GM18861 (cell line): Measurements from ENCODE around the gene XAB2.

Source experiments
- ATAC-seq: cut with Tn5 transposase; IDR thresholded peaks from one replicate; pipeline ENCODE4 v1.9.1; 2021; ENCODE audit not compliant: unreplicated experiment

Gene XAB2

DNA sequence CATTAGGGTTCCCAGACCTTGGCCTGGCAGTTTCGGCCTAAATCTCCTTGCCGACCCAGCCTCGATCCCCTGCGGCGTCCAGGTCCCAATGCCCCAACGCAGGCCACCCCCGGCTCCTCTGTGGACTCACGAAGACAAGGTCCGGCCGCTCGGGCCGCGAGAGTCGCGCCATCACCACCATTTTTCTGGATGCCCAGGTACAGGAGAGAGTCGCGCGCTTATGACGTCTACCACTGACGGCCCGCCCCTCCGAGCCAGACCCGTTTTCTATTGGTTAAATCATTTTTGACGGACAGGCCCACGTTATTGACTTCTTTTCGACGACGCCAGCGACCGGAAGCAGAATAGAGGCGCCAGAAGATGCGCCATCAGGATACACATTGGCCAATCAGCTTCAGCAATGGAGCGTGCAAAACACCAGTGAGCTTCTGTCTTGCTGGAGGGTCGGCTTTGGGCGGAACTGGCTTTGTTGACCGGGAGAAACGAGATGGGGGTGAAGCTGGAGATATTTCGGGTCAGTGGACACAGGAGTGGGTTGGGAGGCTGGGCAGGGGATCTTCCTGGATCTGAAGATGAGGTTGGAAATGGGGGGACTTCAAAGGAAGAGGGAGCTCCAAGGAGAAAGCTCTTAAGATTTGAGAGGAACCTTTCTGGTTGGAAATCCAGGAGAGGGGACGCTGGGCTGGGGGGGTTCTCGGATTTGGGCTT lies at the start of gene XAB2, which contains the start of gene PET100:
Gene XAB2 (minus strand): TSS at position 199 of the 708 bp plus-strand sequence. CDS start 18 bp downstream, at position 181.
Gene PET100 (plus strand): TSS at position 447 of the 708 bp plus-strand sequence. CDS start 41 bp downstream, at position 488.
- ATAC-seq = peak; percentile 87

DNA sequence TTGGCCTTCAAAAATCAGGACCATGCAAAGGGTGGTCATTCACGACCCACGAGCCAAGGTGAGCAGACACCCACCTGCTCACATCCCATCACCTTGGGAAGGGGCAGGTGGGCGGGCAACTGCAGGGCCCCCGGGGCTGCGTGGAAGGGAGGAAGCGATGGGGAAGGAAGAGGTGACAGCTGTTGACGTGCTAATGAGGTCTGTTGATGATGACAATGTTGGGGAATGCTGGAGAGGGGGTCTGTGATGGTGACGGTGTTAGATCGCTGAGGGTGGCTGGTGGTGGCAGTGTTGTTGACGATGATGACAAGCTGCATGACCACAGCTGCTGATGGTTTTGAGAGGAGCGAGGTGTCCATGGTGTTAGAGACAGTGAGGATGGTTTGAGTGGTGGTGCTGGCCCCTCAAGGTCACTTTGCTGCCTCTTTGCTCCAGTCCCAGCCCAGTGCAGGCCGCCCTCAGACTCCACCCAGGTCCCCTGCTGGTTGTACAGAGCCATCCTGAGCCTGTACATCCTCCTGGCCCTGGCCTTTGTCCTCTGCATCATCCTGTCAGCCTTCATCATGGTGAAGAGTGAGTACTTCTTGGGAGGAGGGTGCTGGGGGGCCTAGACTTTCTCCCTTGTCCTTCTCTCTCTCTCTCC lies 48.4 kb upstream of the XAB2 start:
- ATAC-seq = no peak

DNA sequence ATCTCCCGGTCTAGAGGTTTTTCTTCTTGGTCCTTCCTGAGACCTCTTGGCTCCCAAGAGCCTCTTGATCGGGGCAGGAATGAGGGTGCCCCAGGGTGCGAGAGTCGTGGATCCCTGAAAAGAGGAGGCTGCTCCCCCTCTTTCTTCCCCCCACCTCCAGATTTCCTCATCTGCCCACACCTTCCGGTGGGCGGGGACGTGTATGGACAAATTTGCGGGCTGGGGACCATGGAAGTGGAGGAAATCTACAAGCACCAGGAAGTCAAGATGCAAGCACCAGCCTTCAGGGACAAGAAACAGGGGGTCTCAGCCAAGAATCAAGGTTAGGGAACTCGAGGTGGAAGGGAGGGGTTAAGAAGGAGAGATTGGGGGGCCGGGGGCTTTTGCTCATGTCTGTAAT lies 47.5 kb upstream of the XAB2 start, which contains the start of gene MCEMP1:
Gene MCEMP1 (plus strand): TSS at position 237 of the 400 bp plus-strand sequence. CDS start 31 bp downstream, at position 268.
- no peak for ATAC-seq

DNA sequence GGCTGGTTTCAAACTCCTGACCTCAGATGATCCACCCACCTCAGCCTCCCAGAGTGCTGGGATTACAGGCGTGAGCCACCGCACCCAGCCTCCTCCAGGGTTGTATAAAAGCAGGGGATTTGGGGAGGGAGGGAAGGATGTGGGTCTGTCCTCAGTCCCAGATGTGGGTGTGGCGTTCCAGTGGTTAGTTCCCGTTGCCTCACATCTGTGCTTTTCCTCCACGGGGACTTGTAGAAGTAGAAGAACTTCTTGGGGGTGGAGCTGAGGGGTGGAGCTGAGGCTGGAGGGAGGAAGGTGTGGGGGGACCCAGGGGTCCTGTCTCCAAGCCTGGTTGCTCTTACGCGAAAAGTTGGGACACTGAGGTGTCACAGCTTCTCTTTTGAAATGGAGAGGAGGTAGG lies 47.0 kb upstream of the XAB2 start:
- ATAC-seq = no peak

DNA sequence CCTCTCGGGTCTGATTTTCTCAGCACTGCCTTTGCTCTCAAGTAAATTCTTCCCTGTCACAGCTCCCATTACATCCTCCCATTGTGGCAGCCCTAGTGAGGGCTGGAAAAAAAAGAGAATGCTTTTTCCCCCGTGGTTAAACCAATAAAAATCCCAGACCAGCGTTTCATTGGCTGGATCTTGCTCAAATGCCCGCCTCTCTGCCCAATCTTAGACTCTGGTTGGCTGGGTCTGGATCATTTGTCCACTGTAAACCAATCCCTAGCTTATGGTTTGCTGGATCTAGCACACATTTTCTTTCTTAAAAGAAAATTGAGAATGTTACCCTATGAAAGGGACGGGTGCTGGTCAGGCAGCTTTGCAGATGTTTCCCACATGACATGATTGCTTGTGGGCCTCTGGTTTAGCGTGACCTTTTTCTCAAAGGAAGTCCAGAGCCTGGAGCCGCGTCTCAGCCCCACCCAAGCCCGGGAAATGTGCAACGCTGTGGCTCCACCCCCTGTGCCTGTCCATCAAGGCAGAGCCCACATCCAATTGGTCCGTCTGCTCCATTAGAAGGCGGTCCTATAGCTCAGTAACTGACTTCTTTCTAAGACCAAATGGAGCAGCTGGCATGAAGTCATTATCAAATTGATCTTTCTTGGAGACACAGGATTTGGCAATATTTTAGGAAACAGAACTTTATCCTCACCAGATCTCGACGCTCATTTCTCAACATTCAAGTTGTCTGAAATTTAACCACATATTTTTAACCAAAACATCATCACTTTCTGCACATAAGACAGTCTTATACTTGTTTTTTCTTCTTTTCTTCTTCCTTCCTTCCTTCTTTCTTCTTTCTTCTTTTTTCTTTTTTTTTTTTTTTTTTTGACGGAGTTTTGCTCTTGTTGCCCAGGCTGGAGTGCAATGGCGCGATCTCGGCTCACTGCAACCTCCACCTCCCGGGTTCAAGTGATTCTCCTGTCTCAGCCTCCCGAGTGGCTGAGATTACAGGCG lies 45.0 kb upstream of the XAB2 start:
- ATAC-seq = no peak

DNA sequence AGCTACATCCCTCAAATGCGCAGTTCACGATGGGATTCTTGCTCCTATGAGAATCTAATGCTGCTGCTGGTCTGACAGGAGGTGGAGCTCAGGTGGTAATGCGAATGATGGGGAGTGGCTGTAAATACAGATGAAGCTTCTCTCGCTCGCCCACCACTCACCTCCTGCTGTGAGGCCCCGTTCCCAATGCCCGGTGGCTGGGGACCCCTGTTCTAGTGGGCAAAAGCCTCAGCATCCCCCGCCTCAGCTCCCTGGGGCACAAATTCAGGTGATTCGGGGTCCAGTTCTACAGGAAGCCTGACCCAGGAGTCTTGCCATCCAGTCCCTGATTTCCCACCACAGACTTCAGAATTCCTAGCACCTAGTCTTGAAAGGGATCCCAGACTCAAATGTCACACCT lies 43.2 kb upstream of the XAB2 start:
- ATAC-seq = no peak

DNA sequence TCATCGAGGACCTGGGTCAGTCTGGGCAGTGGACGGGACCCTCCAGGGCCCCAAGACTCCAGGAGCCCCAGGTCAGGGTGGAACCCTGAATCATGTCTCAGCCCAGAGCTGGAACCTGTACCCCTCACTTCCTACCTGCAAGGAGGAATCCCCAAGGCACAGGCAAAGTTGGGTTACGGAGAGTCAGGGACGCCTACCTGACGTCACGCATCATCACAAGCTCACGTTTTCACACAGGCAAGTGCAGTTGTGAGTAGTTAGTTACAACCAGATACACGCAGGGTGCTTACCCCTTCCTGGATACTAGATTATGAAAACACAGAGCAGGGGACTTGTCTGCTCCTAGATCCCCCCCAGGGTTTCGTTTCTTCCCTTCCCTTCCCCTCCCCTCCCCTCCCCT lies 41.4 kb upstream of the XAB2 start:
- no peak for ATAC-seq

DNA sequence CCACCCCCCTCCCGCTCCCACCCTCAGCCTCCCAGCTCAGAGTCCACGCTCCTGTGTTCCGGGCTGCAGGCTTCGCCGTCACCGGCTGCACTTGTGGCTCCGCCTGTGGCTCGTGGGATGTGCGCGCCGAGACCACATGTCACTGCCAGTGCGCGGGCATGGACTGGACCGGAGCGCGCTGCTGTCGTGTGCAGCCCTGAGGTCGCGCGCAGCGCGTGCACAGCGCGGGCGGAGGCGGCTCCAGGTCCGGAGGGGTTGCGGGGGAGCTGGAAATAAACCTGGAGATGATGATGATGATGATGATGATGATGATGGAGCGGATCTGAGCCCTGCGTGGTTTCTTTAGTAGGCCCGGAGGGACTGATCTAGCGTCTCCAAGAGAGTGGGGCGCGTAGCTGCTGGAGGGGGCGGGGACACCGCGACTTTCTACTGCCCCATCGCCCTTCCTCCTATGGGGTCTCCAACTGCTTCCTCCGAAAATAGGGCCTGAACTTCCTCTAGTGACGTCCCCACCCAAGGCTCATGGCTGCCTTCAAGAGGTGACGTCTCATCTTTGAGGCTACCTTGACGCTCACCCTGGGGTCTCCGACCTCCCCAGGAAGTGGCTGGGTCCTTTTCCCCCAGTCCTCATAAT lies 40.9 kb upstream of the XAB2 start:
- ATAC-seq = no peak

DNA sequence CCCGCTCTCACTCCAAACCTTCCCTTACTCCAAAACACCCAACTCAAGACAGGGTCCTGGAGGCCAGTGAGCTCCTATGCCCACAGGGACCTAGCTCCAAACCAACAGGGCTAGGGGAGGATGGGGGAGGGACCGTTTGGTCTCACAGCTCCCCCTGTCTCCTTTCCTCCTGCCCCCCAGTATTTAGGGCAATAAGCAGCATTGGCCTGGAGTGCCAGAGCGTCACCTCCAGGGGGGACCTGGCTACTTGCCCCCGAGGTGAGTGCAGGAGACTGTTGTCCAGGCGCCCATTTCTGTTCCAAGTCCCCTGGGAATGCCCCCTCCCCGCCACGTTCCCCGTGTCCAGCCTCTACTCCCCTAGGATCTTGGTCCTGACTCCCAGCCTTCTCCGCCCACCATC lies 40.3 kb upstream of the XAB2 start:
- ATAC-seq = no peak

DNA sequence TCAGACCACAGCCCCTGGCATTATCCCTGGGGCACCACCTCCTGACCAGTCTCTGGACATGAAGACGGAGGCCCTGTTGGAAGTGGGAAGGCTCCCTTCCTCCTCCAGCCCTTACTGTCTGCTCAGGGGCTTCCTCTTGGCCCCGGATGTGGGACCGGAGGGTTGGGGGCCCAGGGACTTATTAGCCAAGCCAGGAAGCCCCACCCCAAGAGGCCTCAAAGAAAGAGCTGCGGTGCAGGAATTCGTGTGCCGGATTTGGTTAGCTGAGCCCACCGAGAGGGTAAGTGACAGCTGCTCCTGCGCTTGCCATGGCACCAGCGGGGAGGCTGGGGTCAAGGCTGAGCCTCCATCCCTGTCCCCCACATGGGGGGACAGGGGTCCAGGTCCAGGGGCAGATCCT lies 39.5 kb upstream of the XAB2 start, which contains the start of gene RETN:
Gene RETN (plus strand): TSS at position 208 of the 400 bp plus-strand sequence. CDS start 278 bp downstream, outside the sequence.
- no peak for ATAC-seq

DNA sequence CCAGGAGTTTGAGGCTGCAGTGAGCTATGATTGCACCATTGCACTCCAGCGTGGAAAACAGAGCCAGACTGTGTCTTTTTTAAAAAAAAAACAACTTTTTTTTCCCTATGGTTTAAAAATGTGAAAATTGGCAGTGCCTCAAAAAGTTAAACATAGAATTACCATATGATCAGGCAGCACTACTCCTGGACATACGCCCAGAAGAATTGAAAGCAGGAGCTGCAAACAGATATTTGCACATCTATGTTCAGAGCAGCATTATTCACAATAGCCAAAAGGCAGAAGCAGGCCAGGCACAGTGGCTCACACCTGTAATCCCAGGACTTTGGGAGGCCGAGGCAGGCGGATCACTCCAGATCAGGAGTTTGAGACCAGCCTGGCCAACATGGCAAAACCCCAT lies 35.7 kb upstream of the XAB2 start:
- ATAC-seq = no peak

DNA sequence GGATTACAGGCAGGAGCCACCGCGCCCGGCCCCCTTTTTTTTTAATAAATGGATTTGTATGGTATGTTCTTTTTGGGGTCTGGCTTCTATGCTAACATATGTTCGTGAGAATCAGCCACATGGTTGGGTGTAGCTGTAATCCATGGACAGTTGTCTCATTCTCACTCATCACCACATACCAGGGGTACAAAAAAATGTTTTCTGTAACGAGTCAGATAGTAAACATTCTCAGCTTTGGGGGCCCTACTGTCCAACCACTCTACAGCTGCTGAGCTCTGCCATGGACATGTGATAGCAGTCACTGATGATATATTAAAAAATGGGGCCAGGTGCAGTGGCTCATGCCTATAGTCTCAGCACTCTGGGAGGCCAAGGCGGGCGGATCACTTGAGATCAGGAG lies 34.4 kb upstream of the XAB2 start:
- ATAC-seq = no peak

DNA sequence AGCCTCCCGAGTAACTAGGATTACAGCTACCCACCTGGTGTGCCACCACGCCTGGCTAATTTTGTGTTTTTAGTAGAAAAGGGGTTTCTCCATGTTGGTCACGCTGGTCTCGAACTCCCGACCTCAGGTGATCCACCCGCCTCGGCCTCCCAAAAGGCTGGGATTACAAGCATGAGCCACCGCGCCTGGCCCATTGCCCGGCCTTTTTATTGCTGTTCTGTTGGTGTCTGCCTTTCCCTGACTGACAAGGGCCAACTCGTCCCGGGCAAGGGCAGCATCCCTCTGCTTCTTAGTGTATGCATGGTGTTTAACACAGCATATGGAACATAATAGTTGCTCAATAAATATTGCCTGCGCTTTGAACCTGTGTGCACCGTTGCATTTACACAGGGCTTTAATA lies 33.3 kb upstream of the XAB2 start:
- ATAC-seq = no peak

DNA sequence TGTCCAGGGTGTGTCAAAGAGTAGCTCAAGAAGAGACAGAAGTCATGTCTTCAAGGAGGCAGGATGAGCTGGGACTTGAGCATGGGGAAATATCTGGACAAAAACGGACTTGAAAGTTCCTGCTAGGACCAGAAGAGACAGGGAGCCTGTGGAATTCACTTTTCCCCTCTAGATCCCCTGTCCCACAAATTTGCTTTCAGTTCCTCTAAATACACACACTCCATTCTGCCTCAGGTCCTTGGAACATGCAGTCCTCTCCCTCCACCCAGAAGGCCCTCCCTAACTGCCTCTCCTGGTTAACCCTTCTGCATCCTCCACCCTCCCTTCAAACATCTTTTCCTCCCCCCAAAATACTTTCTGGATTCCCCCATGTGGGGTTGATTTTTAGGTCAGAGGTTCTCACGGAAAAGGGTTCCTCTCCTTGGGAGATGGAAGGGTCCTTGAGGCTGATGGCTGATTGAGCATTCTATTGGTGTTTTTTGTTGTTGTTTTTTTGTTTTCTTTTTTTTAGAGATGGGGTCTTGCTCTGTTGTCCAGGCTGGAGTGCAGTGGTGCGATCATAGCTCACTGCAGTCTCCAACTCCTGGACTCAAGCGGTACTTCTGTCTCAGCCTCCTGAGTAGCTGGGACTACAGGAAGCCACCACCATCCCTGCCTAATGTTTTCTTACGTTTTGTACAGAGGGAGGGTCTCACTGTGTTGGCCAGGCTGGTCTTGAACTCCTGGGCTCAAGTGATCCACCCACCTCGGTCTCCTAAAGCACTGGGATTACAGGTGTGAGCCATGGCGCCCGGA lies 32.6 kb upstream of the XAB2 start:
- ATAC-seq = no peak

DNA sequence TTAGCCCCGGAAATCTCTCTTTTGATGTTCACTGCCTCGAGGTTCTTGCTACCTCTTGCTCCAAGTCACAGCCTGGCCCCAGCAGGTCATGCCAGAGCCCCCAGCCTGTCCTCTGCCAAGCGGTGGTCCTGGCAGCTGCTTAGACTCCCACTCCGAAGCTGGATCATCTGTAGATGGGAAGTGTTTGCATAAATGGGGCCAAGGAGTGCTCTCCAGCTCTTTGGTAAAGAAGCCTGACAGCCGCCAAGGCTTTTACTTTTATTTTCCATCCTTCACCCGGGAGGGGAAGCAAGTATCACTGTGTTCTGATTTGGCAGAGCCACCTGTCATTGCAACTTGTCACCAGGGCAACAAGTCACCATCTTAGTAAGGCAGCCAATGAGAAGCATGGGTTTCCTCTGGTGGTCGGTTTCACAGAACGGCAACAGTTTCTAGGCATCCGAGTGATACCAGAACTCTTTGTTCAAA lies 28.9 kb upstream of the XAB2 start:
- peak; percentile 70 for ATAC-seq

DNA sequence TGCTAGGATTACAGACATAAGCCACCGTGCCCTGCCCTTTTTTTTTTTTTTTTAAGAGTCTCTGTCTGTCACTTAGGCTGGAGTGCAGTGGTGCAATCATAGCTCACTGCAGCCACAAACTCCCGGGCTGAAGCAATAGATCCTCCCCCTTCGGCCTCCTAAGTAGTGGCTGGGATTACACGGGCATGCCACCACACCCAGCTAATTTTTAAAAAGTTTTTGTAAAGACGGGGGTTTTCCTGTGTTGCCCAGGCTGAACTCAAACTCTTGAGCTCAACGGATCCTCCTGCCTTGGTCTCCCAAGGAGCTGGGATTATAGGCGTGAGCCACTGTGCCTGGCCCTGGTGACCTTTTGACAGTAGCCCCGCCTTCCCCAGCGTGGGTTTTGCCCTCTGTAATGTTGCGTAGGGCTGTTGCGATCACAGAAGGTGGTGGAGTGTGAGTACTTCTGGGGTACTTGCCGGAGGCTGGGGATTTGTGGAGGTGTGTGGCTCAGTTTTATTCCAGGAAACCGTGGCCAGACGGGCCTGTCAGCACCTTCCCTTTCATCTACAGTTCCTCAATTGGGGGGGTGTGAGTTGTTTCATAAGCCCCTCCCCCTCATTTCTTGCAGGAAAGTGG lies 27.9 kb upstream of the XAB2 start:
- ATAC-seq = no peak

DNA sequence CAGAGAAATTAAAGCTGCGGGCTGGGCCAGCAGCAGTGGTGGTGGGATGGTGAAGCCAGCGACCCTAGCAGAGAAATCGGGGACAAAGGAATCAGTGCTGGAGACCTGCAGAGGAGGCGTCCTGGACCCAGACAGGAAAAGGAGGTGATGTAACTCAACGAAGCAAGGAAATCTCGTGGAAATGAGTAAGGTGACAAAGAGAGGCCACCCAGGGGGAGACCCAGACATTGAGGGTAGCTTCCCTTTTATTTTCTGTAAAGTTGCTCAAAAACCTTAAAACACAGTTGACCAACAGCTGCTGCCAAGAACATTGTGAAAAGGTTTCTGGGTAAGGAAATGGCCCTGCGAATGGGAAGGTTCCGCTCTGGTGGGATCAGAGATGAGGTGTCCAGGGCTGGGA lies 26.2 kb upstream of the XAB2 start:
- no peak for ATAC-seq

DNA sequence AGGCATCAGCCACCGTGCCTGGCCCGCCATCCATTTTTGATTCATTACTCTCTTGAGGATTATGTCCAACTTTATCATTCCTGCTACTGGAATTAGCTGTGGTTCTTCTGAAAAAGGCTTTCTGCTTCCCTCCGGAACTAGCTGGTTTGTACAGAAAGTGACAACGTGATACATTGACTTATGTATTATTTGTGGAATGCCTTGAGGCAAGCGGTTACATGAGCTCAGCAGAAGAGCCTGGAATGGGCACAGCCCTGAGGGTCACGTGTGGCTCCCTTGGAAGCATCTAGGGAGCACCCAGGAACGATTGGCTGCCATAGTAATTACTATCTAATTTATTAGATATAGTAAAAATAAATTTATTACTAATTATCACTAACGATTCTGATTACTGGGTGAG lies 25.1 kb upstream of the XAB2 start:
- ATAC-seq = no peak

DNA sequence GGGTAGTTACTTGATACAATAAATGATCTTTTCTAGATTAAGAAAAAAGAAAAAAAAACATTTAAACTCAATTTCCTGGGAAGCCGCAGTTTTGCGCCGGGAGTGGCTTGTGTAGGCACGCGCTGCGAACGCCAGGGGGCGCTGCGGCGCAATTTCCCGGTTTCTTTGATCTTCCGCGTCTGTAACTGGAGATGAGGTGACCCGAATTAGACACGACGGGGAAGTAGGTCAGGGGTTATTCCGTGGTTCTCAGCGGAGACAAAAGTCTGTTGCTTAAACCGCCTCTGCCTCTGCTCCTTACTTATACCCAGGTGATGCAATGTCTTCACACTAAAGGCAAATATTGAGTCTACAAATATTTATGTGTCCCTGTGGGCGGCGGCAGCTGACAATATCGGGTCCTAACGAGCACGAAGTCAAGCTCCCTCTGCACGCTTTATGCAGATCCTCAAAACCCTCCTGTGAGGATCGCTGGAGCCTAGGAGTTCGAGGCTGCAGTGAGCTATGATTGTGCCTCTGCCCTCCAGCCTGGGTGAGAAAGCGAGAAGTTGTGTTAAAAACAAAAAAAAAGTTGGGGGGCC lies 22.8 kb upstream of the XAB2 start:
- ATAC-seq = no peak
